Hippocampal formation (tissue), 2 donors: Measurements from ENCODE around the gene EMILIN1.

Source experiments
- DNase-seq, 2 donors: peaks; one replicate each; lab custom pipeline; 2025; lab: John Stamatoyannopoulos, UW

EMILIN1 gene

GRCh38 chr2:27078267-27079194, at the start of gene EMILIN1:
Gene EMILIN1 (plus strand): TSS chr2:27078615. CDS start chr2:27079066, 451 bp downstream.
- DNase-seq = peak; percentile 57 to 60

GRCh38 chr2:27029051-27029450, 49.4 kb upstream of the EMILIN1 start:
- no peak for DNase-seq

- peak; percentile 58 to 75 for DNase-seq
Measured at GRCh38 chr2:27032495-27033252, 45.7 kb upstream of the EMILIN1 start, which contains the start of gene TMEM214. Gene TMEM214 (plus strand): TSS chr2:27032965. CDS start chr2:27033016, 51 bp downstream.

GRCh38 chr2:27033253-27033852, 45.1 kb upstream of the EMILIN1 start:
- DNase-seq = no peak

- no peak for DNase-seq
Measured at GRCh38 chr2:27038012-27038411, 40.4 kb upstream of the EMILIN1 start.

- no peak for DNase-seq
Measured at GRCh38 chr2:27038631-27039339, 39.6 kb upstream of the EMILIN1 start.

- DNase-seq = no peak
Measured at GRCh38 chr2:27039426-27039825, 39.0 kb upstream of the EMILIN1 start.

- no peak for DNase-seq
Measured at GRCh38 chr2:27039871-27040270, 38.5 kb upstream of the EMILIN1 start.

GRCh38 chr2:27040282-27040681, 38.1 kb upstream of the EMILIN1 start:
- no peak for DNase-seq

- DNase-seq = no peak
Measured at GRCh38 chr2:27041752-27042151, 36.7 kb upstream of the EMILIN1 start.

GRCh38 chr2:27042159-27042661, 36.2 kb upstream of the EMILIN1 start:
- no peak for DNase-seq

GRCh38 chr2:27042985-27043634, 35.3 kb upstream of the EMILIN1 start:
- DNase-seq = no peak

- no peak for DNase-seq
Measured at GRCh38 chr2:27049422-27050280, 28.8 kb upstream of the EMILIN1 start.

- peak; percentile 86 to 90 for DNase-seq
Measured at GRCh38 chr2:27050281-27050995, 28.0 kb upstream of the EMILIN1 start.

GRCh38 chr2:27050996-27051901, 27.2 kb upstream of the EMILIN1 start, which contains the start of gene AGBL5:
Gene AGBL5 (plus strand): TSS chr2:27051668. CDS start chr2:27052959, 1,291 bp downstream.
- peak; percentile 83 to 86 for DNase-seq

GRCh38 chr2:27051902-27052645, 26.3 kb upstream of the EMILIN1 start:
- DNase-seq = no peak

GRCh38 chr2:27053321-27053720, 25.1 kb upstream of the EMILIN1 start:
- no peak for DNase-seq
